ENCODE data around the gene IPPK.

The IPPK gene

DNA sequence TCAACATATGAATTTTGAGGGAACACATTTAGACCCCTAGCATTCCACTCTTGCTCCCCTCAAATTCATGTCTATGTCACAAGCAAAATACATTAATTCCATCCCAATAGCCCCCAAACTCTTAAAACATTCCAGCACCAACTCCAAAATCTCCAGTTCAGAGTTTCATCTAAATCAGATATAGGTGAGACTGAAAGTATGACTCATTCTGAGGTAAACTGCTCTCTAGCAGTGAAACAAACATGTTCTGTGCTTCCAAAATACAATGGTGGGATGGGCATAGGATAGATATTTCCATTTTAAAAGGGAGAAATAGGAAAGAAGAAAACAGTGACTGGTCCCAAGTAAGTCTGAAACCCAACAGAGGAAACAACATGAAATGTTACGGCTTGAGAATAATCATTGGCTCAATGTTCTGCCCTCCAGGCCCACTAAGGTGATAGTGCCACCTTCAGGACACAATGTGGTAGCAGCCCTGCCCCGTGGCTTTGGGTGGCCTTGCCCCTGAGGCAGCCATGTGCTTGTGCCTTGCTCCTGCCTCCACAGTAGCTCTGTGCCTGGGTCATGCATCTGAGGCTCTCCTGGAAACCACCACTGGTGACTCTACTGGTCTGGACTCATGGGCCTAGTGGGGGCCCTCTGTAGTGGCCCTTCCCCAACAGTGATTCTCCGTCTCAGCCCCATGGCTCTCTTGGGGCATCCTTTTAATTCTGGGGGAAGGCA, 36.4 kb upstream of the IPPK start:
- H3K27ac ChIP-seq: peak overlapping the region in 17 of 21 experiments; percentile 4 to 80 (median 49)
- H3K4me3 ChIP-seq: no peak overlapping the region

DNA sequence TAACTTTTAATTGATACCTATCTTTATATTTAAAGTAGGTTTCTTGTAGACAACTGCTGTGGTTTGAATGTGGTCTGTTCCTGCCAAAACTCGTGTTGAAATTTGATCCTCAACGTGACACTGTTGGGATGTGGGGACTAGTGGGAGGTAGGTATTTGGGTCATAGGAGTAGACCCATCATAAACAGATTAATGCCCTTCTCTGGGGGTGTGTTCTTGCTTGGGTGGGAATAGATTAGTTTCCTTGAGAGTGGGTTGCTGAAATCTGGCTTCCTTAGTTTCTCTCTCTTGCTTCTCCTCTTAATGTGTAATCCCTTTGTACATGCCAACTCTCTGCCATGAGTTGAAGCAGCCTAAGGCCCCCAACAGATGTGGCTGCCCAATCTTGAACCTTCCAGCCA, 34.6 kb upstream of the IPPK start:
- no peak overlapping the region for H3K4me3 ChIP-seq
- H3K27ac ChIP-seq: peak overlapping the region in 2 of 21 experiments; percentile 12 to 33

DNA sequence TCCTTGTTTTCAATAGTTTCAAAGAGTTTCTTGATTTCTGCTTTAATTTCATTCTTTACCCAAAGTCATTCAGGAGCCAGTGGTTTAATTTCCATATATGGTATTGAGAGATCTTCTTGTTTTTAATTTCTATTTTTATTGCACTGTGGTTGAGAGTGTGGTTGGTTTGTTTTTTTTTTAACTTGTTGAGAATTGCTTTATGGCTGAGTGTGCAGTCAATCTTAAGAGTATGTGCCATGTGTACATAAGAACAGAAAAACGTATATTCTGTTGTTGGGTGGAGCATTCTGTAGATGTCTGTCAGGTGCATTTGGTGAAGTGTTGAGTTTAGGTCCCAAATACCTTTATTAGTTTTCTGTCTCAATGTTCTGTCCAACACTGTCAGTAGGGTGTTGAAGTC, 26.7 kb upstream of the IPPK start:
- Histone ChIP-seq H3K27ac (no peak overlapping the region), H3K4me3 (no peak overlapping the region)

DNA sequence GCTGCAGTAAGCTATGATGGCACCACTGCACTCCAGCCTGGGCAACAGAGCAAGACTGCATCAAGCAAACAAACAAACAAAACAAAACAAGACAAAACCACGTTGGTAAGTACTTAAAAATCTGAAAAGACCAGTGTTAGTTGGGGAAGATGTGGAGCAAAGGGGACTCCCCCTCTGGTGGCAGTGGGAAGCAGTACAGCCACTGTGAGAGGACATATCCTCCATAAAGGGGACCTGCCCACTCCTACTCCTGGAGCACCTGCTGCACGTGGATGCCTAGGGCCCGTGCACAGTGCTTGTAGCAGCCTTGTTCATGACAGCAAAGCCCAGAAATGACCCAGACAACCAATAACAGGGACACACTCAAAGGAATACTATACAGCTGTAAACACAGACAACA, 17.0 kb upstream of the IPPK start:
- no peak overlapping the region for H3K27ac ChIP-seq

DNA sequence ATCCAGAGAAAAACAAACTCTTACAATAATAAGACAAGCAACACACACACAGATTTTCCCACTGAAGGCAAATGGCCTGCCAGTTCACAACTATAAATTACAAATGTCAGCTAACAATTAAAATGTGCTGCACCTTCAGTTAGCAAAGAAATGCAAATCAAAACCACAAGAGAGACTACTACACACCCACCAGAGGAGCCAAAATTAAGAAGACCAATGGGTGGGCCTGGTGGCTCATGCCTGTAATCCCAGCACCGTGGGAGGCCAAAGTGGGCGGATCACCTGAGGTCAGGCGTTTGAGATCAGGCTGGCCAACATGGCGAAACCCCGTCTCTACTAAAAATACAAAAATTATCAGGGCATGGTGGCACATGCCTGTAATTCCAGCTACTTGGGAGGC, 15.1 kb upstream of the IPPK start:
- Histone ChIP-seq H3K27ac (peak overlapping the region in 9 of 21 experiments; percentile 8 to 54 (median 42)), H3K4me3 (no peak overlapping the region)

More for the DNA sequence above, 17.0 kb upstream of the IPPK start:
- H3K4me3 ChIP-seq: no peak overlapping the region

DNA sequence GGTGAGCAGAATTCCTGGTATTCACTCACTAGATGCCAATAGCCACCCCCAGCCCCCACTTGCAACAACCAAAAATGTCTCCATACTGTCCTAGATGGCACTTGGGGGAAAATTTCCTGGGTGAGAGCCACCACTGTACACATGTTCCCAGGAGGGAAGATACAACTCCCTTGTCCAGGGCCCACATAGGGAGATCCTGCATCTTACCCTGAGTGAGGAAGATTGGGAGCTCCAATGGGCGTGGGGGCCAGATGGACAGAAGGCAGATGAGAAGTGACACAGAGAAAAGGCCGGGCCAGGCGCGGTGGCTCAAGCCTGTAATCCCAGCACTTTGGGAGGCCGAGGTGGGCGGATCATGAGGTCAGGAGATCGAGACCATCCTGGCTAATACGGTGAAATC, 12.3 kb upstream of the IPPK start:
- H3K4me3 ChIP-seq: no peak overlapping the region
- H3K27ac ChIP-seq: peak overlapping the region; percentile 22 to 96 (median 90)

DNA sequence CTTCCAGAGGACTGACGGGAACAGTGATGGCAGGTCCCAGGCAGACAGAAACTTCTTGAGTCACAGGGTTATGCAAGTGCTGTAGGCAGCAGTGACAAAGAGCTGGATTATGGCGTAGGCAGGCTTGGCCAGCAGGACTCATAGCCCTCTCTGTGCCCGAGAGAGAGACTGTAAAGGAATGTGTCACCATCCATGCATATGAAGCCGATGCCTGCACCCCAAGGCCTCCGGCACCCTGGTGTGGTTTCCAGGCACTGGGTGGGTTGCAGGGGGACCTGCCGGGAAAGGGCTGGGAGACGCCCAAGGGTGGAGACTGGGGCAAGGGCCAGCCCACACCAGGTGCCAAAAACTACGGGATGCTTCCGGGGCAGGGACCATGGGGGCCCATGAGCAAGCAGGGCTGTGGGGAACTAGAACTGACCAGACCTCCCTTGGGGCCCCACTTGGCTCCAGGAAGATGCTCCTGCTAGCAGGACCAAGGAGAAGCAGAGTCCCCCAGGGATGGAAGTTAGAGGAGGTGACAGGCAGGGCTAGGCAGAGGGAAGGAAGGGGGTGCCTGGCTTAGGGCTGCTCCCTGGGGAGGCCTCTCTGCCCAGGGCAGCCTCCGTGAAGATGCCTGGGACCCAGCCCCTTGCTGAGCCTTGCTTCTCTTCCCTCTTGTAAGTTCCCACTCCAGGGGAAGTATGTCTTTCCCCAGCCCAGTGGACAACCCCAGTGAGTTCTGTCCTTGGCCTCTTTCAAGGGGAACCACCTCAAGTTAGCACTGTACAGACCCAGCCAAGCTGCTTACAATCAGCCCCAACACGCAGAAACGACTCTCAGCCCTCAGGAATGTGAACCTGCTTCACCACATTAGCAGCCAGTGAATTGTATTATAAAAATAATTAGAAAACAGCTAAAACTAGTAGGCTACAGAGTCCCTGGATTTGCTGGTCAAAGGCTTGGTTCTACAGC, 10.5 kb upstream of the IPPK start:
- H3K27ac ChIP-seq: peak overlapping the region; percentile 51 to 97 (median 91)

DNA sequence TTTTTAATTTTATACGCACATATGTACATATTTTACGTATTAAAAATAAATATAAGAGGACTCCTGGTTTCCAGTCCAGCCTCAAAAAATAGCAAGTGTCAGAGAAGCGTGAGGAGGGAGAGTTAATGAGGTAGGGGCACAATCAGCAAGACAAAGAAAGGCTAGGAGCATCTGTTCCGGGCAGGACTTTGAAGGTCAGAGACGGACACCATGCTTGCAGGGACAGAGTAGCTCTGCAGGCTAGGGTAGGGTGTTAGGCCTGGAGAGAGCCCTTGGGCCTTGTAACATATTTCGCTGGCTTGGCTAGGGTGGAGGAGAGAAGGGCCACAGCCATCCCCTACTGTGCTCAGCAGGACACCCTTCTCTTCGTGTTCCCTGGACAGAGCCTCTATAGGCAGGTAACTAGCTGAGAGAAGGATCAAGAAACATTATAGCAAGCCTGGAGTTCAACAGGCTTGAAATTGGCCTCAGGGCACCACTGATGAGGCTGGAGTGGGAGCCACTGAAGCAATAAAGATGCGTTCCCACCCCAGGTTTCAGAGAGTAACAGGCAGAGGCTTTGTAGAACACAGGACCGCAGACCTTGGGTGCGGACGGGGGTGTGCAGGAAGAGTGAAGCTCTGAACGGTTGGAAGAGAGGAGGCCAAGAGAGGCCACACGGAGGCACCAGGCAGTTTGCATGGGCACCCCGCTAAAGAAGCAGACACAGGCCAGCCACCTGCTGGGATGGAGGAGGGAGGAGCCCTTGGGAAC, 9.7 kb upstream of the IPPK start:
- H3K4me3 ChIP-seq: no peak overlapping the region
- peak overlapping the region in 20 of 21 experiments; percentile 64 to 97 (median 90) for H3K27ac ChIP-seq

More for the DNA sequence above, 10.5 kb upstream of the IPPK start:
- H3K4me3 ChIP-seq: no peak overlapping the region

DNA sequence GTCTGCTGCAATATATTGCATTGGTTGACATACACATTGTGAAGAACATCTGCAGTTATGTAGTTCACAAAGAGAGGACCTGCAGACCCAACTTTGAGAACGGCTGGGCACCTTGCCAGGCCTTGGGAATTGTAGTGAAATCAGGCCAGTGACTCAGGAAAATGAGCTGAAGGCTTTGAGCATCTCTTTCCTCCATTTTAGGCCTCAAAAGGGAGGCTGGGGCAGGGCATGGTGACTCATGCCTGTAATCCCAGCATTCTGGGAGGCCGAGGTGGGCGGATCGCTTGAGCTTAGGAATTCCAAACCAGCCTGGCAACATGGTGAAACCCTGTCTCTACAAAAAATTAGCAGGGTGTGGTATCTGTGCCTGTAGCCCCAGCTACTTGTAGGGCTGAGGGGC, 1.4 kb upstream of the IPPK start:
- Histone ChIP-seq H3K4me3 (peak overlapping the region in 5 of 7 experiments; percentile 62 to 85 (median 82)), H3K27ac (peak overlapping the region in 17 of 21 experiments; percentile 50 to 99 (median 95))

DNA sequence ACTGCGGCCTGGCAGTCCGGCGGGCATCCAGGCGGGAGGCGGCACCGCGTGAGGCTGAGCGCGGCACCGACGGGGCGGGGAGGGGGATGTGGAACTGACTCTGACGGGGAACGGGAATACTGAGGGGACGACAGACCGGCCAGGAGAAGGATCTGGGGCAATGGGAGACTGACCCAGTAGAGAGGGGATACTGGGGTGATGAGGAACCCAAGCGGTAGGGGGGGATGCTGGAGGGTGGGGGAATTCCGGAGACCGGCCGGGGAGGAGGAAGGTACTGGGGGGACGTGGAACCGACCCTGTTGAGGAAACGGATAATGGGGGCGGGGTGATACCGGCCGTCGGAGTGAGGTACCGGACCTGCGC, 423 bp downstream of the IPPK start:
- peak overlapping the region; percentile 74 to 99 (median 95) for H3K27ac ChIP-seq
- H3K4me3 ChIP-seq: peak overlapping the region; percentile 62 to 85 (median 82)

DNA sequence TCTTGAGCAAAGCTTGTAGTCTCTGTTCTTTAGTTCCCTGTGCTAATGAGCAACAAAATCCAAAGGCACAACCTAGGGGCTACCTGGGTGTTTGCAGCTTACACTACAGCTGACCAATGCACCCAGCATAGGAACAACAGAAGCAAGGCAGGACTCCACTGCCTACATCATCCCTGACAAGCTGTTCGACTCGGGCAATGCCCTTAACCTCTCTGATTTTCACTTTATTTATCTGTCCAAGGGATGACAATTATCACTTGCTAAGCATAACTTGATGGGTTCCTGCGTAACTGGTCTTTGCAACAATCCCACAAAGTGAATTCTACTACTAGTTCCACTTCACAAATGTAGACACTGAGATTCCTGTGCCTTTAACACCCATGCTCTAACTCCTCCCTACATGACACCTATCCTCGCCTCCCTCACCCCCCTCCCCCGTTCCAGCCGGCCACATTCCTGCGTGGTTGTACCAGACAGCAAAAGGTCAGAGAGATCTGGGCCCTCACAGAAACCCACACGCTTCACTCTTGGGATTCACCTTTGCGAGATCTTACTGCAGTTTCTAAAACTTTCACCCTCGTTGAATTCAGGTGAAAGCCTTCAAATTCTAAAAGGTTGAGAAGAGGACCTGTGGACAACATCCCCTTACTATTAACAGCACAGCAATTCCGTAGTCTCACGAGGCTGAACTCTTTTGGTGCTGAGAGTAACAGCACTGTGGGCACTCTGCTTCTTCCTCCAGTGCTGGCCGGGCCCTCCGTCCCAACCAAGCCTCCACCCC, 995 bp downstream of the IPPK start:
- Histone ChIP-seq H3K27ac (peak overlapping the region; percentile 74 to 99 (median 95)), H3K4me3 (peak overlapping the region; percentile 62 to 85 (median 82))

DNA sequence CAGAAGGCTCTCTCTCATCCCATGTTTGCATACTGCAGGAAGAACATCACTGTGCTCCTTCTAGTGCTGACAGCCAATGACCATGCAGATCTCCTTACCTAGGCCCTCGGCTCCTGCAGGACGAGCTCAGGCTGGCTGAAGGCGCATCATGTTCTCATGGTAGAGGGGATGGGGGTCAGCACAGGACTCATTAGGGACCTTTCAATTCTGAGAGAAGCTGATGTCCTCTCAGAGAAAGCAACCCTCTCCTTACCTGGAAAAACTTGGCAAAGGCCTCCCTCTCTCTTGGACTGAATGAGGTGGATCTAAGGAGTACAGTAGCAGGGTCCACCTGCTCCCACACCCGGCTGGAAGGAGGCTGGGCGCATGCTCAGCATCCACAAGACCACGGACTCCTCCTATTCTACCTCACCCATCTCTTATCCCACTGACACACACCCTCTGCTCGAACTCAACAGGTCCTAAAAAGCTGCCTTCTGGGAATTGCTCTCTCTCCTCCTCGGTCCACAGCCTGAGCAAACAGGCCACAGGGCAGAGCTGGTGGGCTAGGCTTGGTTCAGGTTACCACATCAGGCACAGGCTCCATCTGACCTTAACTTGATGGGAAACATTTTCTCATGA, 2.9 kb downstream of the IPPK start:
- peak overlapping the region in 17 of 21 experiments; percentile 8 to 98 (median 86) for H3K27ac ChIP-seq

DNA sequence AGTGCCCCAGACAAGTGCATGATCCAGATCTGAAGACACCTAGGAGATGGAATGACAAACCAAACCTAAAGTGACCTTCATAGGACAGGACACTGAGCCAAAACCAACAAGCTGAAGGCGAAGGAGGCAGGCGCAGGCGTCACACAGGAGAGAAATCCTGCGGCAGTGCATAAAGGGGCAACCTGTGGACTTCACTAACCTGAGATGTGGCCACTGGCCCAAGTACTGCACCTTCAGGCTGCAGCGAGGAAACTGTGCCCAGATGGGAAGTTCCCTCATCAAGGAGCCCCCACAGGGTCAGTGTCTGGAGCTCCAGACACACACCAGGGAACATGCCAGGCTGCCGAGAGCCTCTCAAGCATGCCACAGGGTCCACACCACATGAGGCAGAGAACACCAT, 3.7 kb downstream of the IPPK start:
- Histone ChIP-seq H3K4me3 (peak overlapping the region in 1 of 7 experiments; percentile 7), H3K27ac (peak overlapping the region in 17 of 21 experiments; percentile 22 to 98 (median 72))

More for the DNA sequence above, 2.9 kb downstream of the IPPK start:
- no peak overlapping the region for H3K4me3 ChIP-seq

DNA sequence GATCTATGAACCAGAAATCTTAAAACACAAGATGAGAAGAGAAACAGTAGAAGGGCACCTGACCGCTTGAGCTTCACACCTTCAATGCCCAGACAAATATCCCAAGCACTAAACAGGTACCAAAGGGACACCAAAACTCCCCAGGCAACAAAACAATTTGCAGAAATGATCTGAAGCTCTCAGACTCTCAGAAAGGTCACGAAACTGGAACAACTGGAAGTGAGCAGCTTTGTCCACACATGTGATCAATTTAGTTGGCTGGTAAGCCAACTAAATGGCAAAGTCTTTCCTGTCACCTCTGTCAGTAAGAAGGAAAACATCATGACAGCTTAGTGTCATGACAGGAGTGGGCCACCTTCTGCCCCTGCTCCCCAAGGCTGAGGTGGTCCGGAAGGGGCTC, 4.1 kb downstream of the IPPK start:
- H3K4me3 ChIP-seq: no peak overlapping the region
- H3K27ac ChIP-seq: peak overlapping the region in 17 of 21 experiments; percentile 22 to 98 (median 72)

DNA sequence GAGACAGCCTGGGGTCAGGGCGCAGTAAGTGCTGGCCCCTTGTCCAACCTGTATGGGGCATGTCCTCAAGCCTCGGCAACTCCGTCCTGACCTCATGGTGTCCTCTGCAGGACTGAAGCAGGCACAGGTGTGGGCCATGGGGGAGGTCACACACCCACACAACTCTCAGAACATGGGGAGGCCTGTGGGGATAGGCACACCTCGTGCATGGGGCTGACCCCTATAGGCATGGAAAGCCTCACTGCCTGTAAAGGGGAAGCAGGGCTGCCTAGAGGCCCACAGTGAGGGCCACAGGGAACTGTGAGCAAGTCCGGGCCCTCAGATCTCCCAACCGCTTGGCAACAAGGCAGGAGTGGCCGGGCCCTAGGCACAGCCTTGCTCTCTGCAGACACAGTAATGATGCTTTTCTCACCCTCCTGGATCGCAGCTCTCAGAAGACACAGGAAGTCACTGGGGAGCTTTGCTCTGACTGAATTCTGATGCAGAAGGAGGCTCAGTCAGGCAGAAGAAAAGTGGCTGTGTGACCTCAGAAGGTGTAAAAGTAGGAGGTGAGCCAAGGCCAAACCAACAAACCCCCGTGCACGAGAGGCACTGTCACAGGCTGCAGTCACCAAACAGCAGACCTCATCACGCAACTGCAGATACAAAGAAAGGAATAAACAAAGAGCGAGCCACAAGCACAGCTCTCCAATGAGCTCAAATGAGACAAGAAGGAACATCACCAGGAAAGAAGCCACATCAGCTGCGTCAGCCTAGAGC, 5.4 kb downstream of the IPPK start:
- Histone ChIP-seq H3K4me3 (peak overlapping the region in 1 of 7 experiments; percentile 2), H3K27ac (peak overlapping the region in 17 of 21 experiments; percentile 10 to 98 (median 54))

DNA sequence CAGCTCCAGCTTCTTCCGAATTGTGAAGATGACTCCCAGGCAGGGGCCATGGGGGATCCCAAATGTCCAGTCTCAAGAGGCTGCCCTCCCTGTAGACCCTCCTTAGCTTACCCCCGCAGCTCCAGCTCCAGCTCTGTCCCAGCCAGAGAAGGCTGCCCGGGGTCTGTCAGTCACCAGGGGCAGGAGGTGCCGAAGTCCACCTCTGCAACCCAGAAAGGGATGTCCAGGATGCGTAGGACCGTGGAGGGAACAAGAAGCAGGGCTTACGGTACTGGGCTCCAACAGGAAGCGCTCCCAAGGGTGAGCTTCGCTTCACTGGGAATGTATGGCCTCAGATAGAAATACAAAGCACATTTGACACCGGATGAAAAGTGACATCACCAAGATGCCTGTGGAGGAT, 6.0 kb downstream of the IPPK start:
- Histone ChIP-seq H3K27ac (peak overlapping the region in 13 of 21 experiments; percentile 10 to 98 (median 58)), H3K4me3 (no peak overlapping the region)

DNA sequence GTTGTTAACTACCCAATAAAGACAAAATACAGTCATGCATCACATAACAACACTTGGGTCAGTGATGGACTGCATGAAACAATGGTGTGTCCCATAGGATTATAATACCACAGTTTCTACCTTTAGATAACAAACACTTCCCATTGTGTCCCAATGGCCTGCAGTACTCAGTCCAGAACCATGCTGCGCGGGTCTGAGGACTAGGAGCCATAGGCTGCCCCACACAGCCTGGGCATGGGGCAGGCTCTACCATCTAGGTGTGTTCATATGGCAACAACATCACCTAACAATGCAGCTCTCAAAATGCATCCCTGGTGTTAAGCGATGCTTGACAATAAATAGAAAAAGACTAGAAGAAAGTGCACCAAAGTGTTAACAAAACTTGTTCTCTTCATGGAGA, 6.8 kb downstream of the IPPK start:
- H3K27ac ChIP-seq: peak overlapping the region in 3 of 21 experiments; percentile 54 to 98 (median 95)

DNA sequence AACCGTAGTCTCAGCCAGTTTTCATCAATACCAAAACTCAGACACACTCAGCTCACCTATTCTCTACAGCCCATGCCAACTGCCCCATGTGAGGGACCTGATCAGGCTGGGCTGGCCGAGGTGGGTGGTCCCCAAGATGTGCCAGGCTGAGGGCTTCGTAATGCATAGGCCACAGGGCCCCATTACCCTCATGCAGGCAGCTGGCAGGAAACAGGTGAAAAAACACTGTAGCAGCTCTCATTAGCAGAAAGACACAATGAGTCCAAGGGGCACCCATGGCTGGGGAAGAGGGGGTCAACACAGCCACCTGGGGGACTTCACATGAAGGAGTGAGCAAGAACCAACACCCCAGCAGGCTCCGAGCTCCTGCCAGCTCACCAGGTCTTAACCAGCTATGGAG, 8.2 kb downstream of the IPPK start:
- H3K27ac ChIP-seq: peak overlapping the region in 8 of 21 experiments; percentile 1 to 67 (median 43)
- H3K4me3 ChIP-seq: no peak overlapping the region

More for the DNA sequence above, 6.8 kb downstream of the IPPK start:
- H3K4me3 ChIP-seq: no peak overlapping the region

All from skin epidermis (tissue), 12 donors.